Fibroblast of lung (primary cell): ENCODE measurements around the gene CTDSP1. TPM values are rescaled to one million over a fixed set of nuclear protein-coding genes. Genes with fewer than 3 reads are reported as not detected.

Source experiments
- DNase-seq, 2 donors: peaks; one replicate each; pipeline versions ENCODE4 v3.0.0 to v3.0.0-alpha.2; 2010; ENCODE audit warnings: low read depth in 2 of 2
- H2AFZ ChIP-seq: 2 replicates; pipeline ENCODE4 v1.5.1; 2012; ENCODE audit warnings: low read length, control low read depth, inconsistent platforms
- H3K27ac ChIP-seq: 2 replicates; pipeline ENCODE4 v1.5.1; 2011; ENCODE audit warnings: low read length, control low read depth; ENCODE audit not compliant: insufficient read depth
- H3K27me3 ChIP-seq: 2 replicates; pipeline ENCODE4 v1.5.1; 2011; ENCODE audit warnings: mild to moderate bottlenecking, low read length; ENCODE audit not compliant: control insufficient read depth, insufficient read depth
- H3K36me3 ChIP-seq: 2 replicates; pipeline ENCODE4 v1.5.1; 2011; ENCODE audit warnings: low read length; ENCODE audit not compliant: control insufficient read depth, insufficient read depth
- H3K4me1 ChIP-seq: 2 replicates; pipeline ENCODE4 v1.5.1; 2011; ENCODE audit warnings: low read length; ENCODE audit not compliant: control insufficient read depth, insufficient read depth; ENCODE audit errors: extremely low read depth
- H3K4me2 ChIP-seq: 2 replicates; pipeline ENCODE4 v1.5.1; 2011; ENCODE audit warnings: low read length, control low read depth; ENCODE audit not compliant: insufficient read depth; ENCODE audit errors: extremely low read depth
- H3K4me3 ChIP-seq, 4 experiments: fragments of 200-600 bp in 1 of 4; sonication (generic) in 1 of 4; replicated peaks in 1 of 4; 2 replicates each; pipeline ENCODE4 v1.5.1; 2011 to 2016; ENCODE audit warnings: low read length in 4 of 4, low read depth in 3 of 4, mild to moderate bottlenecking in 3 of 4, control low read depth in 2 of 4, inconsistent platforms in 1 of 4, mixed read lengths in 1 of 4; ENCODE audit not compliant: insufficient read depth in 1 of 4; ENCODE audit errors: control extremely low read depth in 1 of 4
- H3K79me2 ChIP-seq: 2 replicates; pipeline ENCODE4 v1.5.1; 2012; ENCODE audit warnings: mild to moderate bottlenecking, low read length, inconsistent platforms; ENCODE audit not compliant: control insufficient read depth, insufficient read depth
- H3K9ac ChIP-seq: 2 replicates; pipeline ENCODE4 v1.5.1; 2011; ENCODE audit warnings: mild to moderate bottlenecking, low read length, control low read depth; ENCODE audit not compliant: insufficient read depth
- H3K9me3 ChIP-seq: 2 replicates; pipeline ENCODE4 v1.5.1; 2012; ENCODE audit warnings: low read depth, low read length; ENCODE audit not compliant: control insufficient read depth, insufficient read depth
- H4K20me1 ChIP-seq: 2 replicates; pipeline ENCODE4 v1.5.1; 2011; ENCODE audit warnings: low read length; ENCODE audit not compliant: control insufficient read depth, insufficient read depth; ENCODE audit errors: extremely low read depth
- EZH2 ChIP-seq: IDR thresholded peaks from 2 replicates; pipeline ENCODE4 v1.5.1; 2012; ENCODE audit warnings: low read length, control low read depth, mild to moderate bottlenecking; ENCODE audit errors: missing control alignments
- polyA plus RNA-seq, 2 donors: library from polyadenylated mRNA; depleted of rRNA in 1 of 2; stranded (reverse) in 1 of 2; unstranded in 1 of 2; fragments of >200 nt; gene quantifications; 2 replicates each; pipeline ENCODE4 v1.2.1, GENCODE V29; 2011 to 2012; ENCODE audit warnings: missing spikeins in 1 of 2
- total RNA-seq: library from RNA; depleted of rRNA; stranded (reverse); fragments of >200 nt; gene quantifications from 2 replicates; pipeline ENCODE4 v1.2.1, GENCODE V29; 2014
- TF ChIP-seq, protein P1 (sequence below), 2 donors: IDR thresholded peaks in 1 of 2; conservative IDR thresholded peaks in 1 of 2; 1 replicate in 1 of 2; 2 replicates in 1 of 2; pipeline ENCODE4 v1.5.1; 2011 to 2012; ENCODE audit warnings: low read length in 2 of 2, control low read depth in 1 of 2, inconsistent platforms in 1 of 2, low read depth in 1 of 2, mild to moderate bottlenecking in 1 of 2

Gene CTDSP1
- total and polyA plus RNA-seq, 2 donors (not counting 1 experiment from before 2014, with no cell fraction given): 45.4 to 69.6 TPM

DNA sequence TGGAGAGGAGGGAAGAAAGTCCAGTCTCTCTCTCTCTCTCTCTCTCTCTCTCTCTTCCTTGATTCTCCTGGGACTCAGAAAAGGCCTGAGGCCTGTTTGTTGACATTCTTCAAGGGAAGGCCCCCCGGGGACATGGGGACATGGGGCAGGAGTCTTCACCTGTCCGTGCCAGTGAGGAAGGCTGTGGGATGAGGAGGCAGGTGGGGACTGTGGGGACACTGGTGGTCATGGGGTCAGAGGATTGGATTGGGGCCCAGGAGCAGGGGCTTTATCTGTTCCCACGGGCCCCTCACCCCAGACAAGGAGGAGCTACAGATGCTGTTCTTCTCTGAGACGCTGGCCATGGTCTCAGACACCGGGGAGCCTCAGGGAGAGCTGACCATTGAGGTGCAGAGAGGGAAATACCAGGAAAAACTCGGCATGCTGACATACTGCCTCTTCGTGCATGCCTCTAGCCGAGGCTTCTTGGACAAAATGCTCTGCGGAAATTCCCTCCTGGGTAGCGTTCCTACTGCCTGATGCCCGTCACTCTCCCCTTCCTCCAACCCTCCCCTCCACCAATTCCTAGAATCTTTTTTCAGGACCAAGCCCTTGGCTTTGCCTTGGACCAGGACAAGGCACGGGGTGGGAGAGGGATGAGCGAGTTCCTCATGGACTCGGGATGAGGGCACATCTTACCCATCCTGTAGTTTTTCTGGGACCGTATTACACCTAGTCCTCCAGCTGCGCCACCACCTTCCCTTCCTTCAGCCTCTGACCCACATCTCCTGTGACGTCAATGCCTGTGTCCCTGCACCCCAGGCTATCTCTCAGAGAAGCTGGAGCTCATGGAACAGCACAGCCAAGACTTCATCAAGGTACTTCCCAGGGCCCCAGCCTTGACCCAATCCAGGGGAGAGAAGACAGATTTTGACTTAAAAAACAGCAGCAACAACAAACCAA lies 42.2 kb upstream of the CTDSP1 start:
- Histone ChIP-seq H3K4me2 (no peak overlapping the region), H3K27ac (no peak overlapping the region), H3K36me3 (no peaks in the 10 kb centered on the region), H3K9me3 (no peaks in the 10 kb centered on the region), H4K20me1 (no peaks in the 10 kb centered on the region), H3K79me2 (no peaks in the 10 kb centered on the region), H3K4me3 (no peak overlapping the region), H3K4me1 (no peaks in the 10 kb centered on the region), H3K27me3 (no peaks in the 10 kb centered on the region), H2AFZ (no peak overlapping the region), H3K9ac (no peak overlapping the region)
- DNase-seq: no peak
- TF ChIP-seq EZH2: no peak
- TF ChIP-seq, protein P1, sequence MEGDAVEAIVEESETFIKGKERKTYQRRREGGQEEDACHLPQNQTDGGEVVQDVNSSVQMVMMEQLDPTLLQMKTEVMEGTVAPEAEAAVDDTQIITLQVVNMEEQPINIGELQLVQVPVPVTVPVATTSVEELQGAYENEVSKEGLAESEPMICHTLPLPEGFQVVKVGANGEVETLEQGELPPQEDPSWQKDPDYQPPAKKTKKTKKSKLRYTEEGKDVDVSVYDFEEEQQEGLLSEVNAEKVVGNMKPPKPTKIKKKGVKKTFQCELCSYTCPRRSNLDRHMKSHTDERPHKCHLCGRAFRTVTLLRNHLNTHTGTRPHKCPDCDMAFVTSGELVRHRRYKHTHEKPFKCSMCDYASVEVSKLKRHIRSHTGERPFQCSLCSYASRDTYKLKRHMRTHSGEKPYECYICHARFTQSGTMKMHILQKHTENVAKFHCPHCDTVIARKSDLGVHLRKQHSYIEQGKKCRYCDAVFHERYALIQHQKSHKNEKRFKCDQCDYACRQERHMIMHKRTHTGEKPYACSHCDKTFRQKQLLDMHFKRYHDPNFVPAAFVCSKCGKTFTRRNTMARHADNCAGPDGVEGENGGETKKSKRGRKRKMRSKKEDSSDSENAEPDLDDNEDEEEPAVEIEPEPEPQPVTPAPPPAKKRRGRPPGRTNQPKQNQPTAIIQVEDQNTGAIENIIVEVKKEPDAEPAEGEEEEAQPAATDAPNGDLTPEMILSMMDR (conservative IDR thresholded peaks at IDR 0.05 in 1 of 2, IDR thresholded peaks at IDR 0.05 in 1 of 2; ENCODE audit: low read depth in 1 of 2, low read length in 2 of 2): peak in 1 of 2 donors; percentile 2

DNA sequence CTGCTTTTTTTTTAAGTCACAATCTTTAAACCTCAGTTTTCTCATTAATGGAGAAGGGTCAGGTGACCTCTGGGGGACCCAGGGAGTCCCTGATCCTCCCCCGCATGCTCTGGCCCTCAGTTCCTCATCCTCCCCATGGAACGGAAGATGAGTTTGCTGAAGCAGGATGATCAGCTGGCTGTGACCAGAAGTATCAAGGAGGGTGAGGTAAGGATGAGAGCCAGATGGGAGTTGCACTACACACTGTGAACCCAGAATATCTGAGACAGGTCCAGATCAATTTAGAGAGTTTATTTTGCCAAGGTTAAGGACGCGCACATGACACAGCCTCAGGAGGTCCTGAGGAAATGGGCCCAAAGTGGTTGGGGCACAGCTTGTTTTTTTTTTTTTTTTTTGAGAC lies 39.2 kb upstream of the CTDSP1 start:
- no peak overlapping the region for H3K4me3 ChIP-seq
- no peak overlapping the region for H3K4me2 ChIP-seq
- TF ChIP-seq EZH2: no peak
- TF ChIP-seq, protein P1 (conservative IDR thresholded peaks at IDR 0.05 in 1 of 2, IDR thresholded peaks at IDR 0.05 in 1 of 2; ENCODE audit: low read depth in 1 of 2, low read length in 2 of 2): no peak
- H3K4me1 ChIP-seq: no peaks in the 10 kb centered on the region
- no peaks in the 10 kb centered on the region for H3K27me3 ChIP-seq
- no peak for DNase-seq
- H3K36me3 ChIP-seq: no peaks in the 10 kb centered on the region
- no peak overlapping the region for H3K9ac ChIP-seq
- H4K20me1 ChIP-seq: no peaks in the 10 kb centered on the region
- no peak overlapping the region for H2AFZ ChIP-seq
- H3K27ac ChIP-seq: no peak overlapping the region
- H3K79me2 ChIP-seq: no peaks in the 10 kb centered on the region
- no peaks in the 10 kb centered on the region for H3K9me3 ChIP-seq

DNA sequence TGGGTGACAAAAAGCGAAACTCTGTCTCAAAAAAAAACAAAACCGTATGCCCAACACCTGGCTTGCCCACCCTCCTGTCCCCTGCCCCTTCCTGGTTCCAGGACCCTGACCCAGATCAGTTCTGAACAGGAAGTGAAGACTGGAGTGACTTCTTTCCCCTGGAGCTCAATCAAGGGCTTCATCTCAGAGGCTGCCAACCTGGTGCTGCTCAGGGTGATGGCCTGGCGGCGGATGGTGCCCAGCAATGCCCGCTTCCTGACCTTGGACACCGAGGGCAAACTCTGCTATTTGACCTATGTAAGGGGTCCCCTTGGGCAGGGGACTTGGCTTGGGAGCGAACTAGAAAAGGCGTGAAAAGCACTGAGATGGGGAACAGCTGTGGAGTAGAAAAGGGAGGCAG lies 37.1 kb upstream of the CTDSP1 start:
- H3K36me3 ChIP-seq: no peaks in the 10 kb centered on the region
- no peak overlapping the region for H2AFZ ChIP-seq
- no peaks in the 10 kb centered on the region for H3K9me3 ChIP-seq
- H3K4me2 ChIP-seq: no peak overlapping the region
- H4K20me1 ChIP-seq: no peaks in the 10 kb centered on the region
- no peak overlapping the region for H3K4me3 ChIP-seq
- H3K27me3 ChIP-seq: no peaks in the 10 kb centered on the region
- no peak overlapping the region for H3K9ac ChIP-seq
- H3K79me2 ChIP-seq: no peaks in the 10 kb centered on the region
- no peaks in the 10 kb centered on the region for H3K4me1 ChIP-seq
- TF ChIP-seq, protein P1 (conservative IDR thresholded peaks at IDR 0.05 in 1 of 2, IDR thresholded peaks at IDR 0.05 in 1 of 2; ENCODE audit: low read depth in 1 of 2, low read length in 2 of 2): no peak
- TF ChIP-seq EZH2: no peak
- DNase-seq: no peak
- H3K27ac ChIP-seq: no peak overlapping the region
